ENCODE measurements around the gene TBL3.
"Not testable (repeated sequence)": the region's sequence is repeated elsewhere in the genome, so short reads cannot be mapped to it uniquely, and the experiment has no call there.

Gene TBL3

DNA sequence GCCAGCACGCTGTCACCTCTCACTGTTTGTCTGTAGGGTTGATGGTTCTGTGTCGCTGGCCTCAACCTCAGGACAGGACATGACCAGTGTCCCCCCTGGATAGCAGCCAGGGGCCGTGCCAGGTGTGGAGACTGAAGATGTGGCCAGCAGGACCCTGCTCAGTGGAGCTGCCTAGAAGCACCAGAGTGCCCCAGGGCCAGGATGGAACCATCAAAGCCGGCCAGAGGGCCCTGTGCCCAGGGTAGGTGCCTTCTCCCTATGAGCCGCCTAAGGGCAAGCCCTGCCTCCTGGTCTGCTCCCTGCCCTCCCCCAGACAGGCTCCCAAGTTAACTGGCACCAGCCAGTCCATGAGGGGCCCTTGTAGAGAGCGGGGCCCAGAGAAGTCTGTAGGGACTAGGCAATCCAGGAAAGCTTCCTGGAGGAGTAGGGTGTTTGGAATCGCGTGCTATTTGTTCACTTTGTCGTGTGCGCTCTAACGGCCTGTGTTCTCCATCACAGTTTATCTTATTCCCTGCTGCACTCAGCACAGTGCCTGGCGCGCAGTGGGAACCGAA, 13.1 kb upstream of the TBL3 start:
- Histone ChIP-seq H3K4me3 (ENCODE audit: severe bottlenecking) (peak overlapping the region; percentile 58), H3K9me3 (ENCODE audit: severe bottlenecking) (no peaks in the 10 kb centered on the region), H3K4me1 (ENCODE audit: insufficient read depth, poor library complexity, severe bottlenecking) (peaks cover 14% of the 10 kb centered on the region), H3K27me3 (ENCODE audit: insufficient read depth, poor library complexity, severe bottlenecking) (no peaks in the 10 kb centered on the region), H3K36me3 (ENCODE audit: low read depth) (peaks cover 27% of the 10 kb centered on the region), H3K27ac (ENCODE audit: poor library complexity, severe bottlenecking) (peak overlapping the region; percentile 93)
- ATAC-seq (ENCODE audit: low read depth) (no peak), DNase-seq (ENCODE audit: low spot score) (peak; percentile 51)
- no peak for TF ChIP-seq CTCF (IDR thresholded peaks at IDR 0.05; ENCODE audit: poor library complexity, severe bottlenecking)

GRCh38 chr16:1959269-1960039, 12.4 kb upstream of the TBL3 start, which contains the start of gene NDUFB10:
Gene NDUFB10 (plus strand): TSS chr16:1959538. CDS start chr16:1959625, 87 bp downstream.
- Histone ChIP-seq H3K4me1 (ENCODE audit: insufficient read depth, poor library complexity, severe bottlenecking) (peaks cover 14% of the 10 kb centered on the region), H3K36me3 (ENCODE audit: low read depth) (peaks cover 33% of the 10 kb centered on the region), H3K9me3 (ENCODE audit: severe bottlenecking) (no peaks in the 10 kb centered on the region), H3K27ac (ENCODE audit: poor library complexity, severe bottlenecking) (peak within 1 kb of the TSS; percentile 93), H3K27me3 (ENCODE audit: insufficient read depth, poor library complexity, severe bottlenecking) (no peaks in the 10 kb centered on the region), H3K4me3 (ENCODE audit: severe bottlenecking) (peak within 1 kb of the TSS; percentile 58)
- TF ChIP-seq CTCF (IDR thresholded peaks at IDR 0.05; ENCODE audit: poor library complexity, severe bottlenecking), result peak; percentile 94
- DNase-seq (ENCODE audit: low spot score) (peak; percentile 91), ATAC-seq (ENCODE audit: low read depth) (peak; percentile 66)

DNA sequence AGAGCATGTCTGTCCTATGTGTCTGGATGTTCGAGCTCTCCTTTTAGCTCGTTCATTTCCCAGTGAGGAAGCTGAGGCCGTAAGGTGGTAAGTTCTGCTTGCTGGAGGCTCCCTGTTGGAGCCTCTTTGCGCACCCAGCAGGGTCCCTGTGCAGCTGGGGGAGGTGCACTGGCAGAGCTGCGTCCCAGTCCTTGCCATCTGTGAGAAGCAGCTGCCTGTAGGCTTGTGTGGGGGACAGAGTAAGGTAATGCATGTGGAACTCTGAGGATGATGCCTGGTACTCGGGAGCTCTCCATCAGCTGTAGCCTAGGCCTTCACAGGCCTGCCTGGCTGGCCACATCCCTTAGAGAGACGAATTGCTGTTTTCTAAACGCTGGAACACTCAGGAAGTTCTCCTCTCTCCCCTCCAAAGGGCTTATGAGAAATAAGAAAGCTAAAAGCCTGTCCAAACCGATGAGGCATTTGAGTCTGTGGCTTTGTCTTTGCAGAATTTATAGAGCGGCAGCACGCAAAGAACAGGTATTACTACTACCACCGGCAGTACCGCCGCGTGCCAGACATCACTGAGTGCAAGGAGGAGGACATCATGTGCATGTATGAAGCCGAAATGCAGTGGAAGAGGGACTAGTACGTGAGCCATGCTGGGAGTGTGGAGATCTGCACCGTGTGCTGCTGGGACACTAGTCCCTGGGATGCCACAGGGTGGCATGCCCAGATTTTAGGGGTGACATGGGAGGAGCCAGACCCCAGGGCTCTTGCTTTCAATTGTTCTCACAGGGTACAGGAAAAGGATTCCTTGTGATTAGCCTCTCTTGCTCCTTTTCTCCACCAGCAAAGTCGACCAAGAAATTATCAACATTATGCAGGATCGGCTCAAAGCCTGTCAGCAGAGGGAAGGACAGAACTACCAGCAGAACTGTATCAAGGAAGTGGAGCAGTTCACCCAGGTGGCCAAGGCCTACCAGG, 10.9 kb upstream of the TBL3 start:
- H3K9me3 ChIP-seq (ENCODE audit: severe bottlenecking), result no peaks in the 10 kb centered on the region

DNA sequence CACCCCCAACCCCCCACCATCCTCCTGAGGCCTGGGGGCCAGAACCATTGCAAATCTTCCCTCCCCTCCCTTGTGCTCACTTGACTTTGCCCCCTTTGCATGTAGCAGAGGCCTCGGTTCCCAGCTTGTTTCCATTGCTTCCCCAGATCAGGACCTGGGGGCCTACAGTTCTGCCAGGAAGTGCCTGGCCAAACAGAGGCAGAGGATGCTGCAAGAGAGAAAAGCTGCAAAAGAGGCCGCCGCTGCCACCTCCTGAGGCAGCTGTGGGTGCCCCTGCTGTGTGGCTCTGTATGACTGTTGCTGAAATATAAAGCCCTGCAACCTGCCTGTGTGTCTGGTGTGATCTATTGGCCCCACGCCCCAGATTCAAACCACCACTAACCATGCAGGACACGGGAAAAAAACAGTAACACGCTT, 10.2 kb upstream of the TBL3 start:
- TF ChIP-seq CTCF (IDR thresholded peaks at IDR 0.05; ENCODE audit: poor library complexity, severe bottlenecking), result no peak
- H3K27me3 ChIP-seq (ENCODE audit: insufficient read depth, poor library complexity, severe bottlenecking), result no peaks in the 10 kb centered on the region
- H3K36me3 ChIP-seq (ENCODE audit: low read depth), result peaks cover 38% of the 10 kb centered on the region
- H3K27ac ChIP-seq (ENCODE audit: poor library complexity, severe bottlenecking), result peak overlapping the region; percentile 93
- DNase-seq (ENCODE audit: low spot score) (peak; percentile 59), ATAC-seq (ENCODE audit: low read depth) (peak; percentile 0; the same call in 2 of the 3 replicates)
- H3K4me3 ChIP-seq (ENCODE audit: severe bottlenecking), result no peak overlapping the region
- H3K9me3 ChIP-seq (ENCODE audit: severe bottlenecking), result no peaks in the 10 kb centered on the region
- H3K4me1 ChIP-seq (ENCODE audit: insufficient read depth, poor library complexity, severe bottlenecking), result peaks cover 14% of the 10 kb centered on the region

More for the DNA sequence above, 10.9 kb upstream of the TBL3 start:
- peak; percentile 65 for DNase-seq (ENCODE audit: low spot score)
- peak; percentile 39 for ATAC-seq (ENCODE audit: low read depth)
- Histone ChIP-seq H3K27me3 (ENCODE audit: insufficient read depth, poor library complexity, severe bottlenecking) (no peaks in the 10 kb centered on the region), H3K27ac (ENCODE audit: poor library complexity, severe bottlenecking) (peak overlapping the region; percentile 93), H3K36me3 (ENCODE audit: low read depth) (peaks cover 38% of the 10 kb centered on the region), H3K4me1 (ENCODE audit: insufficient read depth, poor library complexity, severe bottlenecking) (peaks cover 14% of the 10 kb centered on the region), H3K4me3 (ENCODE audit: severe bottlenecking) (peak overlapping the region; percentile 58)
- TF ChIP-seq CTCF (IDR thresholded peaks at IDR 0.05; ENCODE audit: poor library complexity, severe bottlenecking), result no peak

- H3K27ac ChIP-seq (ENCODE audit: poor library complexity, severe bottlenecking), result peak overlapping the region; percentile 93
- peaks cover 14% of the 10 kb centered on the region for H3K4me1 ChIP-seq (ENCODE audit: insufficient read depth, poor library complexity, severe bottlenecking)
- H3K36me3 ChIP-seq (ENCODE audit: low read depth), result peaks cover 38% of the 10 kb centered on the region
These were observed 9.4 kb upstream of the TBL3 start for GRCh38 chr16:1962161-1963153.

More at GRCh38 chr16:1962161-1963153, 9.4 kb upstream of the TBL3 start:
- not testable (repeated sequence) for H3K27me3 ChIP-seq (ENCODE audit: insufficient read depth, poor library complexity, severe bottlenecking); ATAC-seq (ENCODE audit: low read depth); H3K9me3 ChIP-seq (ENCODE audit: severe bottlenecking)
- H3K4me3 ChIP-seq (ENCODE audit: severe bottlenecking), result peak overlapping the region; percentile 81
- peak; percentile 50 for DNase-seq (ENCODE audit: low spot score)
